HCT116 (cell line): ENCODE data around the gene SLC25A30. TPM values are rescaled to one million over a fixed set of nuclear protein-coding genes. Genes with fewer than 3 reads are reported as not detected.

ENCODE experiments used
- ATAC-seq: fragments of 200-7000 bp; cut with Tn5 transposase; 2 replicates; pipeline ENCODE4 v1.9.1; 2020; ENCODE audit warnings: mild to moderate bottlenecking, moderate library complexity
- BruUV-seq: library from RNA; stranded (reverse); fragments of 400-500 nt; replicated peaks from 2 replicates; lab custom pipeline; 2021; lab: Mats Ljungman, UMichigan
- CTCF ChIA-PET: fragments of 300-600 bp; sonication (Branson Sonifier 250); formaldehyde crosslinking; loops from one replicate; lab custom pipeline; 2021; ENCODE audit warnings: antibody characterized with exemption; lab: Charles Lee
- POLR2A ChIA-PET: fragments of 300-600, 350-600 bp; sonication (Branson Sonifier 250); formaldehyde crosslinking; loops from one replicate; lab custom pipeline; 2021; ENCODE audit warnings: antibody characterized with exemption; lab: Charles Lee
- RAD21 ChIA-PET, 2 experiments: fragments of 300-600 bp; sonication (Branson Sonifier 250); formaldehyde crosslinking; loops; one replicate each; lab custom pipeline; 2023; ENCODE audit warnings: low total read pairs in 2 of 2; ENCODE audit not compliant: uncharacterized antibody in 2 of 2, unreplicated experiment in 2 of 2, low non-redundant PET in 1 of 2; lab: Charles Lee
- DNase-seq: peaks from one replicate; pipeline ENCODE4 v3.0.0-alpha.2; 2010; ENCODE audit warnings: low read depth, low spot score
- H2AFZ ChIP-seq: fragments of 200-600 bp; shearing (Covaris generic), sonication (generic); 2 replicates; pipeline ENCODE4 v1.6.1; 2017; ENCODE audit warnings: low read depth, mixed run types, mixed read lengths, antibody characterized with exemption, low read length; ENCODE audit not compliant: poor library complexity, severe bottlenecking
- H3K27ac ChIP-seq: 2 replicates; pipeline ENCODE4 v1.5.1; 2012; ENCODE audit warnings: low read depth, low read length
- H3K27me3 ChIP-seq: fragments of 200-600 bp; sonication (generic); 2 replicates; pipeline ENCODE4 v1.6.1; 2016; ENCODE audit warnings: mixed run types, low read length, mixed read lengths; ENCODE audit not compliant: insufficient read depth
- H3K36me3 ChIP-seq, 2 experiments: fragments of 200-500 bp in 1 of 2; fragments of 200-600 bp in 1 of 2; sonication (Bioruptor generic) in 1 of 2; sonication (generic) in 1 of 2; 2 replicates each; pipeline versions ENCODE4 v1.5.1 to v1.6.1; 2014 to 2016; ENCODE audit warnings: low read length in 2 of 2, inconsistent platforms in 1 of 2, mixed read lengths in 1 of 2, mixed run types in 1 of 2; ENCODE audit not compliant: insufficient read depth in 2 of 2, control insufficient read depth in 1 of 2
- H3K4me1 ChIP-seq, 2 experiments: fragments of 200-600 bp in 1 of 2; sonication (generic) in 1 of 2; 2 replicates each; pipeline versions ENCODE4 v1.5.1 to v1.6.1; 2012 to 2017; ENCODE audit warnings: low read length in 2 of 2, inconsistent platforms in 1 of 2, mild to moderate bottlenecking in 1 of 2, mixed read lengths in 1 of 2, mixed run types in 1 of 2, moderate library complexity in 1 of 2; ENCODE audit not compliant: insufficient read depth in 2 of 2, control insufficient read depth in 1 of 2
- H3K4me2 ChIP-seq: fragments of 200-600 bp; sonication (generic); 2 replicates; pipeline ENCODE4 v1.6.1; 2017; ENCODE audit warnings: mixed run types, low read length, mixed read lengths
- H3K4me3 ChIP-seq, 2 experiments: fragments of 200-600 bp in 1 of 2; sonication (generic) in 1 of 2; replicated peaks in 1 of 2; 2 replicates each; pipeline ENCODE4 v1.5.1; 2011 to 2016; ENCODE audit warnings: low read length in 2 of 2, control low read depth in 1 of 2, low read depth in 1 of 2, mild to moderate bottlenecking in 1 of 2, mixed read lengths in 1 of 2, mixed run types in 1 of 2
- H3K79me2 ChIP-seq: fragments of 200-600 bp; sonication (generic); 2 replicates; pipeline ENCODE4 v1.6.1; 2017; ENCODE audit warnings: mild to moderate bottlenecking, mixed run types, low read length, moderate library complexity, mixed read lengths; ENCODE audit not compliant: insufficient read depth
- H3K9ac ChIP-seq: fragments of 200-600 bp; sonication (generic); 2 replicates; pipeline ENCODE4 v1.6.1; 2016; ENCODE audit warnings: low read length, mixed read lengths
- H3K9me2 ChIP-seq: fragments of 200-600 bp; sonication (generic), shearing (Covaris generic); 2 replicates; pipeline ENCODE4 v1.6.1; 2017; ENCODE audit warnings: mixed run types, mild to moderate bottlenecking, moderate library complexity; ENCODE audit not compliant: insufficient read depth
- H3K9me3 ChIP-seq, 2 experiments: fragments of 200-500 bp in 1 of 2; fragments of 200-600 bp in 1 of 2; sonication (Bioruptor generic) in 1 of 2; sonication (generic) in 1 of 2; 2 replicates each; pipeline ENCODE4 v1.6.1; 2014 to 2017; ENCODE audit warnings: low read length in 2 of 2, mixed read lengths in 2 of 2, inconsistent platforms in 1 of 2, low read depth in 1 of 2, mild to moderate bottlenecking in 1 of 2, mixed run types in 1 of 2, moderate library complexity in 1 of 2; ENCODE audit not compliant: control insufficient read depth in 1 of 2, insufficient read depth in 1 of 2
- H4K20me1 ChIP-seq: fragments of 200-600 bp; sonication (generic), shearing (Covaris generic); 2 replicates; pipeline ENCODE4 v1.6.1; 2017; ENCODE audit warnings: mixed run types, mild to moderate bottlenecking, moderate library complexity; ENCODE audit not compliant: insufficient read depth
- EZH2phosphoT487 ChIP-seq: fragments of 200-600 bp; IDR thresholded peaks from 2 replicates; pipeline ENCODE4 v1.6.1; 2018; ENCODE audit warnings: antibody characterized with exemption, borderline replicate concordance
- FOSL1 ChIP-seq: IDR thresholded peaks from 2 replicates; pipeline ENCODE4 v1.6.1; 2012; ENCODE audit warnings: low read depth
- JUND ChIP-seq: IDR thresholded peaks from 2 replicates; pipeline ENCODE4 v1.6.1; 2012
- POLR2A ChIP-seq: IDR thresholded peaks from 2 replicates; pipeline ENCODE4 v1.7.0; 2011; ENCODE audit warnings: borderline replicate concordance; ENCODE audit not compliant: insufficient read depth, insufficient read length; ENCODE audit errors: extremely low read depth
- REST ChIP-seq: IDR thresholded peaks from 2 replicates; pipeline ENCODE4 v1.6.1; 2012; ENCODE audit warnings: low read depth
- YY1 ChIP-seq: IDR thresholded peaks from 2 replicates; pipeline ENCODE4 v1.6.1; 2011; ENCODE audit warnings: low read length, low read depth, moderate library complexity, mild to moderate bottlenecking; ENCODE audit not compliant: insufficient replicate concordance; ENCODE audit errors: extremely low read depth
- ZBTB33 ChIP-seq: IDR thresholded peaks from 2 replicates; pipeline ENCODE4 v1.6.1; 2011; ENCODE audit warnings: mild to moderate bottlenecking, low read length, moderate library complexity; ENCODE audit not compliant: insufficient replicate concordance; ENCODE audit errors: extremely low read depth
- ZFX ChIP-seq: fragments of 450-650 bp; IDR thresholded peaks from 2 replicates; pipeline ENCODE4 v1.6.1; 2017
- intact Hi-C: fragments of 100-400 bp; cut with micrococcal nuclease; formaldehyde crosslinking; loops from 2 replicates; pipeline ENCODE4 v1.10.0; 2022
- total RNA-seq: library from RNA; stranded (reverse); gene quantifications from one replicate; pipeline ENCODE4 v1.2.1, GENCODE V29; 2021; ENCODE audit not compliant: unreplicated experiment

SLC25A30 gene
- total RNA-seq, 1 experiment from 2014 or later: 29.2 TPM

- no peak for ATAC-seq
- H3K9ac ChIP-seq: no peak overlapping the region
- no peak for TF ChIP-seq EZH2phosphoT487
- TF ChIP-seq POLR2A: no peak
- no peak for TF ChIP-seq REST
- TF ChIP-seq ZBTB33: no peak
- TF ChIP-seq ZFX: no peak
- no peak for TF ChIP-seq JUND
- no peak for TF ChIP-seq YY1
- TF ChIP-seq FOSL1: no peak
- TF ChIP-seq, all 23 proteins: peak for 0
- no peak overlapping the region for H2AFZ ChIP-seq
- H3K27me3 ChIP-seq: no peaks in the 10 kb centered on the region
- no peaks in the 10 kb centered on the region for H3K79me2 ChIP-seq
- no peak overlapping the region for H3K27ac ChIP-seq
- no peaks in the 10 kb centered on the region for H3K9me3 ChIP-seq
- H3K9me2 ChIP-seq: no peaks in the 10 kb centered on the region
- no peak for DNase-seq
- H3K4me1 ChIP-seq: peaks cover 2 to 14% of the 10 kb centered on the region in 2 experiments
- BruUV-seq: no TSS peak
- H3K4me2 ChIP-seq: no peak overlapping the region
- intact Hi-C loops: loop anchor here (10.0 kb wide), 2 partner anchors 122 to 442 kb away; no protein-coding TSS in a partner anchor
- H3K4me3 ChIP-seq: no peak overlapping the region
- POLR2A ChIA-PET: no interaction called here
- no peaks in the 10 kb centered on the region for H4K20me1 ChIP-seq
- CTCF ChIA-PET: no interaction called here
- RAD21 ChIA-PET: no interaction called here
- H3K36me3 ChIP-seq: no peaks in the 10 kb centered on the region
Observed at GRCh38 chr13:45373162-45373547, 45.0 kb downstream of the SLC25A30 start.
